HEK293 (cell line): ENCODE results near the gene GPR34.

ENCODE experiments used
- ZNF302 ChIP-seq: fragments of 450-650 bp; formaldehyde crosslinking; IDR thresholded peaks from 2 replicates; pipeline ENCODE4 v1.5.1; 2016; ENCODE audit warnings: missing biosample characterization, missing genetic modification characterization, low read depth
- ZNF394 ChIP-seq: fragments of 450-650 bp; formaldehyde crosslinking; IDR thresholded peaks from 2 replicates; pipeline ENCODE4 v1.5.1; 2016; ENCODE audit warnings: missing biosample characterization, missing genetic modification characterization, mild to moderate bottlenecking, moderate library complexity, borderline replicate concordance

DNA sequence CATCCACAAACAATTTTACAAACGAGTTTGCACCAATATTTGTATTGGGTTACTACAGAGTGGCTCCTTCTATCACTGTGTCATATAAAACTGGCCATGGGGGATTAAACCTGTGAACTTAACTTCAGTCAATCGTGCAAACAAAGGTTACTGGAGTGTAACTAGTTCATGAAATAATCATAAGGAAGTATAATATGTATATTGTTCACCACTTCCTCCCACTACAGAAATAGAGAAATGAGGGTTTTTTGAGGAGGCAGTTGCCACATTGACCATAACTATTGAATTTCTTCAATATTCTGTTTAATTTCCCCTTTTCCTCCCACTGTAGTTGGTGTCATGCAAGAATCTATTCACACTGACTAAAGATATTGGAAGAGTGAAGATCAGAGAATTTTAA is 35.1 kb downstream of the GPR34 start, which contains the start of gene GPR82:
- no peak for TF ChIP-seq ZNF394 (tag by site-specific recombination)
- TF ChIP-seq ZNF302, result no peak
